SHP77 treated with DMSO at 0.1 percent for 48 hours (cell line): Measurements from ENCODE around the gene USP38.
"Not testable (repeated sequence)": the region's sequence is repeated elsewhere in the genome, so short reads cannot be mapped to it uniquely, and the experiment has no call there.

Experiments
- DNase-seq: peaks from one replicate; lab custom pipeline; 2025; lab: John Stamatoyannopoulos, UW

Gene USP38

GRCh38 chr4:143207555-143207954 is 22.8 kb downstream of the USP38 start:
- DNase-seq: no peak

GRCh38 chr4:143212566-143212965 is 27.8 kb downstream of the USP38 start:
- no peak for DNase-seq

- DNase-seq: no peak
These were observed 31.2 kb downstream of the USP38 start for GRCh38 chr4:143215873-143216272.

GRCh38 chr4:143224255-143224654 is 39.5 kb downstream of the USP38 start:
- no peak for DNase-seq

GRCh38 chr4:143225167-143225566 is 40.5 kb downstream of the USP38 start:
- DNase-seq: no peak

- DNase-seq: no peak
These were observed 46.0 kb downstream of the USP38 start for GRCh38 chr4:143230683-143231082.

- no peak for DNase-seq
These were observed 47.6 kb downstream of the USP38 start for GRCh38 chr4:143232277-143232676.

GRCh38 chr4:143234153-143234552 is 49.4 kb downstream of the USP38 start:
- DNase-seq: no peak

- not testable (repeated sequence) for DNase-seq
These were observed 52.5 kb downstream of the USP38 start for GRCh38 chr4:143237195-143237594.

- no peak for DNase-seq
These were observed 56.4 kb downstream of the USP38 start for GRCh38 chr4:143240939-143241679.

- no peak for DNase-seq
These were observed 57.2 kb downstream of the USP38 start for GRCh38 chr4:143241892-143242291.

- DNase-seq: no peak
These were observed 58.3 kb downstream of the USP38 start for GRCh38 chr4:143243041-143243440.

- no peak for DNase-seq
These were observed 62.3 kb downstream of the USP38 start for GRCh38 chr4:143246977-143247376.

- no peak for DNase-seq
These were observed 63.1 kb downstream of the USP38 start for GRCh38 chr4:143247866-143248265.

- DNase-seq: no peak
These were observed 64.1 kb downstream of the USP38 start for GRCh38 chr4:143248827-143249226.

- no peak for DNase-seq
These were observed 65.9 kb downstream of the USP38 start for GRCh38 chr4:143250617-143251016.

GRCh38 chr4:143251348-143251747 is 66.6 kb downstream of the USP38 start:
- no peak for DNase-seq

- DNase-seq: no peak
These were observed 67.1 kb downstream of the USP38 start for GRCh38 chr4:143251779-143252178.

- no peak for DNase-seq
These were observed 67.8 kb downstream of the USP38 start for GRCh38 chr4:143252478-143252877.

- DNase-seq: no peak
These were observed 68.4 kb downstream of the USP38 start for GRCh38 chr4:143253166-143253565.

GRCh38 chr4:143254491-143255226 is 69.9 kb downstream of the USP38 start:
- no peak for DNase-seq

- DNase-seq: no peak
These were observed 71.7 kb downstream of the USP38 start for GRCh38 chr4:143256456-143256855.

GRCh38 chr4:143257356-143257755 is 72.6 kb downstream of the USP38 start:
- no peak for DNase-seq

- DNase-seq: no peak
These were observed 76.0 kb downstream of the USP38 start for GRCh38 chr4:143260750-143261149.
